HEK293 (cell line): ENCODE results near the gene GDAP1L1.

ENCODE experiments used
- CTCF ChIA-PET: fragments of 350-600 bp; formaldehyde crosslinking; extraction: SDS; loops from one replicate; lab custom pipeline; 2021; ENCODE audit warnings: antibody characterized with exemption; lab: Yijun Ruan, JAX
- POLR2A ChIA-PET: fragments of 300-600 bp; formaldehyde crosslinking; extraction: SDS; loops from one replicate; lab custom pipeline; 2020; ENCODE audit warnings: antibody characterized with exemption, inconsistent platforms; lab: Yijun Ruan, JAX
- H3K27ac ChIP-seq: fragments of 200-500 bp; sonication (Bioruptor generic); 2 replicates; pipeline ENCODE4 v1.5.1; 2014; ENCODE audit warnings: low read depth, low read length, control low read depth, inconsistent platforms; ENCODE audit errors: extremely low read depth
- H3K36me3 ChIP-seq, 2 experiments: fragments of 200-500 bp in 1 of 2; sonication (Bioruptor generic) in 1 of 2; 1 replicate in 1 of 2; 2 replicates in 1 of 2; pipeline ENCODE4 v1.5.1; 2014 to 2017; ENCODE audit warnings: inconsistent platforms in 2 of 2, low read length in 2 of 2; ENCODE audit not compliant: control insufficient read depth in 2 of 2, insufficient read depth in 1 of 2
- H3K4me1 ChIP-seq: fragments of 200-500 bp; sonication (Bioruptor generic); 2 replicates; pipeline ENCODE4 v1.5.1; 2014; ENCODE audit warnings: mild to moderate bottlenecking, low read length, inconsistent platforms; ENCODE audit not compliant: control insufficient read depth, insufficient read depth
- H3K4me3 ChIP-seq: 2 replicates; pipeline ENCODE4 v1.5.1; 2011; ENCODE audit warnings: low read depth, mild to moderate bottlenecking, control low read depth, low read length, moderate library complexity
- H3K9me3 ChIP-seq: fragments of 200-500 bp; sonication (Bioruptor generic); 2 replicates; pipeline ENCODE4 v1.5.1; 2014; ENCODE audit warnings: low read depth, low read length, inconsistent platforms; ENCODE audit not compliant: control insufficient read depth, insufficient read depth
- FEZF1 ChIP-seq: fragments of 450-650 bp; formaldehyde crosslinking; IDR thresholded peaks from 2 replicates; pipeline ENCODE4 v1.5.1; 2016; ENCODE audit warnings: missing biosample characterization, missing genetic modification characterization
- GLI4 ChIP-seq: fragments of 450-650 bp; formaldehyde crosslinking; IDR thresholded peaks from 2 replicates; pipeline ENCODE4 v1.5.1; 2016; ENCODE audit warnings: missing biosample characterization, missing genetic modification characterization
- HIC1 ChIP-seq: fragments of 450-650 bp; formaldehyde crosslinking; IDR thresholded peaks from 2 replicates; pipeline ENCODE4 v1.5.1; 2016; ENCODE audit warnings: missing biosample characterization, missing genetic modification characterization
- OSR2 ChIP-seq: fragments of 450-650 bp; formaldehyde crosslinking; IDR thresholded peaks from 2 replicates; pipeline ENCODE4 v1.5.1; 2016; ENCODE audit warnings: missing biosample characterization, missing genetic modification characterization
- OVOL3 ChIP-seq: fragments of 450-650 bp; formaldehyde crosslinking; IDR thresholded peaks from 2 replicates; pipeline ENCODE4 v1.5.1; 2016; ENCODE audit warnings: missing biosample characterization, missing genetic modification characterization
- REPIN1 ChIP-seq: fragments of 450-650 bp; formaldehyde crosslinking; IDR thresholded peaks from 2 replicates; pipeline ENCODE4 v1.5.1; 2017; ENCODE audit warnings: missing biosample characterization, missing genetic modification characterization, low read depth
- SP3 ChIP-seq: fragments of 450-650 bp; formaldehyde crosslinking; IDR thresholded peaks from 2 replicates; pipeline ENCODE4 v1.5.1; 2016; ENCODE audit warnings: missing biosample characterization, missing genetic modification characterization
- ZBTB17 ChIP-seq: fragments of 450-650 bp; formaldehyde crosslinking; IDR thresholded peaks from 2 replicates; pipeline ENCODE4 v1.5.1; 2016; ENCODE audit warnings: missing biosample characterization, missing genetic modification characterization
- ZBTB48 ChIP-seq: fragments of 450-650 bp; formaldehyde crosslinking; IDR thresholded peaks from 2 replicates; pipeline ENCODE4 v1.5.1; 2016; ENCODE audit warnings: missing biosample characterization, missing genetic modification characterization
- ZBTB49 ChIP-seq: fragments of 450-650 bp; formaldehyde crosslinking; IDR thresholded peaks from 2 replicates; pipeline ENCODE4 v1.5.1; 2016; ENCODE audit warnings: missing biosample characterization, missing genetic modification characterization, low read depth
- ZBTB7A ChIP-seq: fragments of 450-650 bp; formaldehyde crosslinking; IDR thresholded peaks from 2 replicates; pipeline ENCODE4 v1.5.1; 2016; ENCODE audit warnings: low read depth, missing biosample characterization, missing genetic modification characterization
- ZEB2 ChIP-seq: fragments of 450-650 bp; formaldehyde crosslinking; IDR thresholded peaks from 2 replicates; pipeline ENCODE4 v1.5.1; 2016; ENCODE audit warnings: missing biosample characterization, missing genetic modification characterization
- ZNF19 ChIP-seq: fragments of 450-650 bp; formaldehyde crosslinking; IDR thresholded peaks from 2 replicates; pipeline ENCODE4; 2016; ENCODE audit warnings: missing biosample characterization, missing genetic modification characterization, low read depth
- ZNF214 ChIP-seq: fragments of 450-650 bp; formaldehyde crosslinking; IDR thresholded peaks from 2 replicates; pipeline ENCODE4 v1.5.1; 2017; ENCODE audit warnings: missing biosample characterization, mild to moderate bottlenecking, missing genetic modification characterization, borderline replicate concordance
- ZNF311 ChIP-seq: fragments of 450-650 bp; formaldehyde crosslinking; IDR thresholded peaks from 2 replicates; pipeline ENCODE4 v1.5.1; 2017; ENCODE audit warnings: missing biosample characterization, missing genetic modification characterization, borderline replicate concordance
- ZNF37A ChIP-seq: fragments of 450-650 bp; IDR thresholded peaks from 2 replicates; pipeline ENCODE4 v1.5.1; 2018; ENCODE audit warnings: missing biosample characterization, missing genetic modification characterization
- ZNF404 ChIP-seq: fragments of 450-650 bp; formaldehyde crosslinking; IDR thresholded peaks from 2 replicates; pipeline ENCODE4 v1.5.1; 2017; ENCODE audit warnings: missing biosample characterization, missing genetic modification characterization
- ZNF416 ChIP-seq: fragments of 450-650 bp; formaldehyde crosslinking; IDR thresholded peaks from 2 replicates; pipeline ENCODE4 v1.5.1; 2016; ENCODE audit warnings: missing biosample characterization, missing genetic modification characterization
- ZNF48 ChIP-seq: fragments of 450-650 bp; formaldehyde crosslinking; IDR thresholded peaks from 2 replicates; pipeline ENCODE4 v1.5.1; 2016; ENCODE audit warnings: missing biosample characterization, missing genetic modification characterization
- ZNF510 ChIP-seq: fragments of 450-650 bp; formaldehyde crosslinking; IDR thresholded peaks from 2 replicates; pipeline ENCODE4 v1.5.1; 2018; ENCODE audit warnings: mild to moderate bottlenecking, missing genetic modification characterization, missing biosample characterization; ENCODE audit not compliant: insufficient replicate concordance
- ZNF530 ChIP-seq: fragments of 450-650 bp; formaldehyde crosslinking; IDR thresholded peaks from 2 replicates; pipeline ENCODE4 v1.5.1; 2016; ENCODE audit warnings: low read depth, missing biosample characterization, missing genetic modification characterization
- ZNF549 ChIP-seq: fragments of 450-650 bp; IDR thresholded peaks from 2 replicates; pipeline ENCODE4 v1.5.1; 2018; ENCODE audit warnings: missing biosample characterization, missing genetic modification characterization, mild to moderate bottlenecking, inconsistent platforms, moderate library complexity
- ZNF561 ChIP-seq: fragments of 450-650 bp; IDR thresholded peaks from 2 replicates; pipeline ENCODE4 v1.5.1; 2018; ENCODE audit warnings: missing biosample characterization, missing genetic modification characterization, borderline replicate concordance
- ZNF585B ChIP-seq: fragments of 450-650 bp; formaldehyde crosslinking; IDR thresholded peaks from 2 replicates; pipeline ENCODE4 v1.5.1; 2016; ENCODE audit warnings: missing biosample characterization, missing genetic modification characterization
- ZNF76 ChIP-seq: fragments of 450-650 bp; formaldehyde crosslinking; IDR thresholded peaks from 2 replicates; pipeline ENCODE4; 2016; ENCODE audit warnings: low read depth, missing biosample characterization, missing genetic modification characterization, borderline replicate concordance
- ZNF837 ChIP-seq: fragments of 450-650 bp; formaldehyde crosslinking; IDR thresholded peaks from 2 replicates; pipeline ENCODE4 v1.5.1; 2016; ENCODE audit warnings: missing biosample characterization, missing genetic modification characterization
- TF ChIP-seq, protein P1 (sequence below): fragments of 450-650 bp; formaldehyde crosslinking; IDR thresholded peaks from 2 replicates; pipeline ENCODE4 v1.5.1; 2017; ENCODE audit warnings: missing biosample characterization, missing genetic modification characterization

Gene GDAP1L1

DNA sequence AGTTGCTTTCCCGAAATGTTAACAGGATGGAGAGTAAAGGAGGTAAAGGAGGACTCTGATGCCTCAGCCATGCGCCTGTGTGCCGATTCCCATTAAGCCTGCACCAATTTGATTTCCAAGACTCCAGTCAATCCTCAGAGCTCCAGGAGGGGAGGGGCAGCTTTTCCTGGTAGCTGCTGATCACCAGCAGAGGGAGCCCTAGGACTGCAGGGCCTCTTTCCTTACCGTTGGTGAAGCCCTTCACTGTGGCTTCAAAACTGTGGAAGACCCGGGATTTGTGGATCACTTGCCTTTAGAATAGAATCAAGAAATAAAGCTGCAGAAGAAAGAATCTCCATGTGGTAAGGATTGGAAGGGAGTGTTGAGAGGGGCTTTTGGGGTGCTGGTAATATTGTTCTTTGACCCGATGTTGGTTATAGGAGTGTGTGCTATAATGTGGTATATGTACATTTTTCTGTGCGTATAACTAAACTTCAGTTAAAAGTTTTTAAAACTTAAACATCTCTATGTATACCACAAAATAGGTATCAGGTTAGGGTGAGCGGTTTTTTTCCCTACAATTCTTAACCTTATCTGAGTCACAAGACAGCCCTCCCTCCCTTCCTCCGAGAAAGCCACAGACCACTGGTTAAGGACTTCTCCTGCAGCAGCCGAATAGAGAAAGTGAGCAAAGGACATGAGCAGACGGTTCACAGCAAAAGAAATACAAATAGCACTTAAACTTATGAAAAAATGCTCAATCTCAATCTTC is 29.6 kb upstream of the GDAP1L1 start (continued):
- TF ChIP-seq ZNF837 (tag by site-specific recombination) (no peak), ZNF19 (tag by site-specific recombination) (no peak), ZNF585B (no peak), ZNF416 (tag by site-specific recombination) (no peak), ZBTB17 (tag by site-specific recombination) (peak; percentile 42; the same call in 1 of the 2 replicates), ZNF530 (tag by site-specific recombination) (no peak), ZBTB49 (tag by site-specific recombination) (no peak), HIC1 (tag by site-specific recombination) (no peak), OVOL3 (tag by site-specific recombination) (no peak), ZNF561 (0 out of 2 replicates have a peak, but pooled peaks have one; percentile 17)
- TF ChIP-seq, protein P1, sequence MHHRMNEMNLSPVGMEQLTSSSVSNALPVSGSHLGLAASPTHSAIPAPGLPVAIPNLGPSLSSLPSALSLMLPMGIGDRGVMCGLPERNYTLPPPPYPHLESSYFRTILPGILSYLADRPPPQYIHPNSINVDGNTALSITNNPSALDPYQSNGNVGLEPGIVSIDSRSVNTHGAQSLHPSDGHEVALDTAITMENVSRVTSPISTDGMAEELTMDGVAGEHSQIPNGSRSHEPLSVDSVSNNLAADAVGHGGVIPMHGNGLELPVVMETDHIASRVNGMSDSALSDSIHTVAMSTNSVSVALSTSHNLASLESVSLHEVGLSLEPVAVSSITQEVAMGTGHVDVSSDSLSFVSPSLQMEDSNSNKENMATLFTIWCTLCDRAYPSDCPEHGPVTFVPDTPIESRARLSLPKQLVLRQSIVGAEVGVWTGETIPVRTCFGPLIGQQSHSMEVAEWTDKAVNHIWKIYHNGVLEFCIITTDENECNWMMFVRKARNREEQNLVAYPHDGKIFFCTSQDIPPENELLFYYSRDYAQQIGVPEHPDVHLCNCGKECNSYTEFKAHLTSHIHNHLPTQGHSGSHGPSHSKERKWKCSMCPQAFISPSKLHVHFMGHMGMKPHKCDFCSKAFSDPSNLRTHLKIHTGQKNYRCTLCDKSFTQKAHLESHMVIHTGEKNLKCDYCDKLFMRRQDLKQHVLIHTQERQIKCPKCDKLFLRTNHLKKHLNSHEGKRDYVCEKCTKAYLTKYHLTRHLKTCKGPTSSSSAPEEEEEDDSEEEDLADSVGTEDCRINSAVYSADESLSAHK (tag by site-specific recombination), result no peak
- TF ChIP-seq, all 188 proteins: peak for 7

DNA sequence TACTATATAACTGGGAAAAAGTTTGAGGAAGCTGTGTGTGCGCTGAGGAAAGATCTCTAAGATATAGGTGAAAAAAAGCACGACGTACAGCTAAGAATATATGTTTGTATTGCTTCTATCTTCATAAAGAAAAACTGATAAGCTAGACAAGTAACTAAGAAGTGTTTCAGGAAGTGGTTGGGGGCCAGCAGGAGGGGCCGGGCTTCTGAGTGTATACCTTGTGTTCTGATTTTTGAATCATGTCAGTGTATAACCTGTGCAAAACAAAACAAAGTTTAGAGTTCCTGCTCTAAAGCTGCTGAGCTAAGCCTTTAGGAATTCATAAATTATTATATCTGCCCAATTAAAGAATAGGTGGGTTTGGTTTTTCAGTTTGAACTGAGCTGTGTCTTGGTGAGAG is 28.7 kb upstream of the GDAP1L1 start:
- no peaks in the 10 kb centered on the region for H3K36me3 ChIP-seq
- no peak overlapping the region for H3K27ac ChIP-seq
- H3K9me3 ChIP-seq, result no peaks in the 10 kb centered on the region
- no peak overlapping the region for H3K4me3 ChIP-seq
- TF ChIP-seq FEZF1 (tag by site-specific recombination) (no peak), SP3 (no peak), ZNF37A (no peak), GLI4 (tag by site-specific recombination) (no peak), ZEB2 (tag by site-specific recombination) (no peak), ZNF48 (tag by site-specific recombination) (no peak), ZNF404 (tag by site-specific recombination) (no peak), ZNF549 (tag by site-specific recombination) (no peak), ZNF510 (tag by site-specific recombination) (no peak), ZBTB49 (tag by site-specific recombination) (no peak), REPIN1 (tag by site-specific recombination) (no peak), ZNF76 (tag by site-specific recombination) (no peak), ZBTB48 (tag by site-specific recombination) (no peak), ZNF214 (tag by site-specific recombination) (no peak), ZNF311 (no peak), ZBTB7A (tag by site-specific recombination) (no peak), OSR2 (tag by site-specific recombination) (no peak)
- TF ChIP-seq, all 188 proteins: peak for 0
- no peaks in the 10 kb centered on the region for H3K4me1 ChIP-seq
- CTCF ChIA-PET, result interaction anchor here (0.6 to 8.4 kb wide), 28 partner anchors 8 to 484 kb away, joined by 3 to 187 read pairs (median 5); partner anchors contain the start of gene FITM2
- POLR2A ChIA-PET, result interaction anchor here (1.0 kb wide), 1 partner anchor 12 kb away, joined by 4 read pairs; no protein-coding TSS in a partner anchor
